HG03064 (cell line): ENCODE results near the gene SPART.
"Not testable (repeated sequence)": the region's sequence is repeated elsewhere in the genome, so short reads cannot be mapped to it uniquely, and the experiment has no call there.

Experiments
- ATAC-seq: cut with Tn5 transposase; IDR thresholded peaks from one replicate; pipeline ENCODE4 v1.9.1; 2021; ENCODE audit warnings: low read depth; ENCODE audit not compliant: unreplicated experiment

The SPART gene

DNA sequence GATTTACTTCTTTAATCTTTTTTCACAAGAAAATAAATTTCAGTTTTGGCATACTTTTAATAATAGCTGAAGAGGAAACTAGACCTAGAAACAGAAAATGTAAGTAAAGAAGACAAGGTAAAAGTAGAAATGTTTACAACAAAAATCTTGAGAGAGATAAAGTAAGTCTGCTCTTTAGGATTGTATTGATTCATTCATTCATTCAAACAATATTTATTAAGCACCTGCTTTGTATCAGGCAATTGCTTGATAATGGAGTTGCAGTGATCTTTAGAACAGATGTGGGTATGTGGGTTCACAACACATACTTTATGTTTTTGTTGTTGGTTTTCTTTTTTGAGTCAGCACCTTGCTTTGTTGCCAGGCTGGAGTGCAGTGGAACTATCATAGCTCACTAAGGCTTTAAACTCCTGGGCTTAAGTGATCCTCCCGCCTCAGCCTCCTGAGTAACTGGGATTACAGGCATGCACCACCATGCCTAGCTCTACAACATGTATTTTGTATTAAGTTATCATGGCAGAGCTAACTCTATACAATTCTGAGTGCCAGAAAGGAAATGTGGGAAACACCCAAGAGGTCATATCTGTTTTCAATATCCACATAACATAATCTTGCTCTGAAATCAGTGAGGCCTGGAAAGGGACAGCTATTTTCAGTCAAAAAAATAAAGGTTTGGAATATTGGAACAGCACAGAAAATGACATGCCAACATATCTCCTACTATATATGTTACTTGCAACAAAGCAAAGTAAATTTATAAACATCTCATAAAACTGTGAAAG lies 8.8 kb upstream of the SPART start:
- no peak for ATAC-seq

DNA sequence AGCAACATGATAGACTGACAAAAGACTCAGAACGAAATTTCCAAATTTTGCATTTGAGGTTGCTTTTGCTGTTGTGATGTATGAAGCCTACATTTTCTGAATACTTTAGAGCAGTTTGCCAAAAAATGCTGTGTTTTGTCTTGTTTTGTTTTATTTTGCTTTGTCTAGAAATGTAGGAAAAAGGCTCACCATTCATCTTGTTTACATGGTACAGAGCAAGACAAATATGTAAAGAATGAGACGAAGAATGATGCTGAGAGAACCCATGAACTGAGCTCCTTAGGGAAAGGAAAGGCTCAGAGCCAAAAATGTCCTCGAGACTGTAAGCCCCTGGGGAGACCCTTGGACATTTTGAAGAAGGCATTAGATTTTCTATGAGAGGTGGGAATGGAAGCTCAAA lies 6.8 kb upstream of the SPART start:
- no peak for ATAC-seq

DNA sequence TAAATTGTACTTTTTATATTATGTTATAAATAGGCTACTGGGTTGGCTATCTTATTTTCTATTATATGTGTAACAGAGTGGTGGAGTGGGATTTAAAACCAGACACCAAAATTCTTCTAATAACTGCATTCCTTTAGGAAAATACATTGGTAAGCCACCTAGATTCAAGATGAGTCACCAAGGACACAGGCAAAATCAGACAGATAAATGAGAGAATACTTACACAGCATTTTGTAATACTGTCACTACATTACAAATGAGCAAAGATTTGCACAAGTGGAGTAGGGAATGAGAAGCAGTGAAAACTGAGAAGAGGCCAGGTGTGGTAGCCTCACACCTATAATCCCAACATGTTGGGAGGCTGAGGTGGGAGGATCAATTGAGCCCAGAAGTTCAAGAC lies 6.2 kb upstream of the SPART start:
- no peak for ATAC-seq

DNA sequence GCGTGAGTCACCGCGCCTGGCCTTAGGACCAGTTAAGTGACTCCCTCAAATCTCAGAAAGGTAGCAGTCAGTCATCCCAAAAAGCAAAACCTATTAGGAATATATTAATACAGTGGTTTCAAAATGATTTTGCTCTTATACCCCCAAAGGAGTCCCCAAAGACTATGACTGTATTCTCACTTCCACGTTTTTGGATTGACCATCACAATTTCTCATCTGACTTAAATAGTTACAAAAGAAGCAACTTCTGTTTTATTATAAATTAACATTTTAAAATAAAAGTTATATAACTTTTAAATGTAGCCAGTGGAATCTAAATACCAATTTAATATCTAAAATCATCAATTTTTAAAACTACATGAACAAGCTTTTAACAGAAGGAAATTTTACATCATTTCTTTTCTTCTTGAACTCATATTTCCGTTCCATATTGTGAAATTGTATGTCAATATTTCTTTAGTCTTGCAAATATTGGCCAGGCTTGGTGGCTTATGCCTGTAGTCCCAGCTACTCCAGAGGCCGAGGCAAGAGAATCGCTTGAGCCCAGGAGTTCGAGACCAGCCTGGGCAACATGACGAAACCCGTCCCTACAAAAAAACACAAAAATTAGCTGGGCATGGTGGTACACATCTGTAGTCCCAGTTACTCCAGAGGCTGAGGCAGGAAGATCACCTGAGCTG lies 1.5 kb upstream of the SPART start:
- ATAC-seq = no peak

DNA sequence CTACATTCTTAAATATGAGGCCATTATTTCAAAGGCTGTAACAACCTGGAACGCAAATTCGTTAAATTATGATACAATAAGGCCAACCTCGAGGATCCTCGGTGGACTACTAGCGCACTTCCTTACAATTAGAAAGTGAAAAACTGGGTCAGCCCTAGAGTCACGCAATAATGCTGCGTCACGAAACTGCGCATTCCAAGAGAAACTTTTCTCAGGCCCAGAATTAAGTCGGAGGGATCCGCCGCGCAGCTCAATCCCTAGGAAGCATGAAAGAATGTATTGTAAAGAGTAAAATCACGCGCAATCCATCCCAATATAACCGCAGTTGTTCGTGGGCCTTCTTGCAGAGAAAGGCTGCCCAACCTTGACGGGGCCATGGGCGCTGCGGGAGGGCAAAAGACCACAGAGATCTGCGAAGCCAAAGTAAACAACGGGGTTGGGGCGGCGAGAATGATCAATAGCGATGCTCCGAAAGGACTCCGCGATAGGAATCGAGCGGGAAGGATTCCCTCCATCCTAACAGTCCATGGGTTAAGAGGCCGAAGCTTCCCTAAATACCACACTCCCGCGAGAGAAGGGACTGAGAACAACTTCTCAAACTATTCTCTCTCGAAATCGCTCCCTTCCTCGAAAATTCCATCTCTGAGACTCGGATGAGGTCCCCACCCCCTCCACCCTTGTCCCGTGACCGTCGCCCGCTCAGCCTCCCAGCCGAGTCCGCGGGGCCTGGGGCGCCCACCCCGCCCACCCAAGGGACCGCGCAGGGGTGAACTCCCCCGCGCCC lies 564 bp downstream of the SPART start:
- no peak for ATAC-seq

DNA sequence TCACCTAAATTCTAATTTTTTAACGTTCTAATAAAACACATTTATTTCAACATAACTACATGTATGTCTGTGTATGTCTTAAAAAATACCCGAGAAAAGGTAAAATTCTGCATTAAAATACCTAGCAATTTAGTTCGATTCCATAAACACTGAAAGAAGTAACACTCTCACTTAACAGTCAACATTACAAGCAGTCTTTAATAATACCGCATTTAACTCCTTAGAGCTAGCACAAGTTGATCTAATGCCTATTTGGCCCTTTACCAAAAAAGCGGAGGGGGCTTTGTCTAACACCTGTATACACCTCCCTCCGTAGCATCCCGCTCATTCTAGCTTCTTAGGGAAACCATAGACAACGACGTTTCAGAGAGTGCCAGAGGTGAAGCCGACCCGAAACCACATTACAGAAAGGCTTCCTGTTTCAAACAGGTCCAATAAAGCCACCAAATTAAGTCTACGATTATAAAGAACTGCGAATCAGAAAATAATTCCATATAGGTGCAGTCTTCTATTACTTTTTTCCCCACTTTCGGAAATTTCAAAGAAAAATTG lies 1.2 kb downstream of the SPART start:
- no peak for ATAC-seq

DNA sequence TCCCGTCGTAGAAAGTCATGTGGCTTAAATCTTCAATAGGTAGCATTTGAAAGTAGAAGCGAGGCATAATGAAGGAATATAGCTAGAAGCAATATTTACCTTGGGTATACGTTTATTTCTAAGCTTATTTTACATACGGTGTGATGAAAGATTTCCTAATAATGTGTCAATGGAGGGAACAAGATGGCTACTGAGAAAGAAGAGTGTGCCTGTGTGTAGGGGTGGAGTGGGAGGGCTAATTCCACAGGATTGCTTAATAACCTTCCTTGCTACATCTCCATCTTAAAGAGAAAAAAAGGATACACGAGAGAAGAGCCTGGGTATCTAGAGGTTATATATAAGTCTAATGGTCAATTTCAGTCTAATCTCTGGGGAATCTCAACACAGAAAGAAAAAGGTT lies 2.0 kb downstream of the SPART start:
- no peak for ATAC-seq

DNA sequence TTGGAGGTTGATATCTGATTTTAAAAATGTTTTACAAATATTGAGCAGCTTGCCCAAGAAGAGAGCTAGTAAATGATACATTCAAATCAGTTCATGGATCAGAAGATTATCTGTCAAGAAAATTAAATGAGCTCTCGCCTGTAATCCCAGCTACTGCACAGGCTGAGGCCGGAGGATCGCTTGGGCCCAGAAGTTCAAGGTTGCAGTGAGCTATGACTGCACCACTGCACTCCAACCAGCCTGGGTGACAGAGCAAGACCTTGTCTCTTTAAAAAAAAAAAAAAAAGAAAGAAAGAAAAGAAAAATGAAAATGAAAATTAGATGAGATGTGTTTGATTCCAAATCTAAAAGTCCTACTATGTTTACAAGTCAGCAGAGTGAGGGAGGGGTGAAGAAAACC lies 2.4 kb downstream of the SPART start:
- ATAC-seq = no peak

DNA sequence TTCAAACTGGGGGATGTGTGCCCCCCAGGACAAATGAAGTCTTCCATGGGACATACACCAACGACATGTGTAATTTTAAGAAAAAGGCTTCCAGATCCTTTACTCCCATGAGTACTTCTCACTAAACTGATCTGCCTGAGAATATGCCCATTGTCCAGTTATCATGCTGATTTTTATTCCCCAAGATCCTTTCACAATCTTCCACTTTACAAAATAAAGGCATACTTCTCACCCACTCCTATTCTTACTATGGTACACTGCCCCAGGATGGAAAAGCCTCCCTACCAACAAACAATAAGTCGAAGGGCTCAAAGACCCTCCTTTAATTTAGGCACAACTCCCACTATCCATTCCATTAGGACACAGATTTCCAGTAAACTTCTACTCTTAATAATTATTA lies 3.5 kb downstream of the SPART start:
- ATAC-seq = no peak

DNA sequence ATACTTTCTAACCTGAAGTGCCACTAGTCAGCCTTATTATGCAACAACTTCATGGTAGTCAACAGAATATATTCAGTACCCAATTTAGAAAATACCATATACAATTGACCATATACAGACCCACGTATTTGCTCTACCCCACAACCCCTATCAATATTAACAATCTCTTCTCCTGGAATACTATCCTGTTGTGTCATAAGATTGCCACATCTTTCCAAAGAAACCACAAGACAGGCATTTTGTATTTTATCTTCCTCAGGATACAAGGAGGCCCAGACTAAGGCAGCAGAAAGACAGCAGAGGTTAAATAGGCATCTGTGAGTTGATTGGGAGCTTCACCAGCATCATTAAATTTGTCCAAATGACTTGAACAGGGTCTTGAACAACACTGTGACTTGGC lies 4.5 kb downstream of the SPART start:
- ATAC-seq = no peak

DNA sequence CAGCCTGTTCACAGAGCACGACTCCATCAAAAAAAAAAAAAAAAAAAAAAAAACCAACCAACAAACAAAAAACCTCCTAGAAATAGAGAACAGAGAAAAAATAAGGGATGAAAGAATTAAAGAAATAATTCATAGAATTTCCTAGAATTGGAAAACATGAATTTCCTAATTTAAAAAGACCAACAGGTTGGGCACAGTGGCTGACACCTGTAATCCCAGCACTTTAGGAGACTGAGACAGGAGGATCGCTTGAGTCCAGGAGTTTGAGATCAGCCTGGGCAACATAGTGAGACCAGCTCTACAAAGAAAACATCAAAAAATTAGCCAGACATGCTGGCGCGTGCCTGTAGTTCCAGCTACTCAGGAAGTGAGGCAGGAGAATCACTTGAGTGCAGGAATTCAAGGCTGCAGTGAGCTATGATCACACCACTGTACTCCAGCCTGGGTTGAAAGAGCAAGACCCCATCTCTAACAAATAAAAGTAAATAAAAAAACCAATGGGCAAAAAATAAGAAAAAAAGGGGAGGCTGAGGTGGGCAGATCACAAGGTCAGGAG lies 6.5 kb downstream of the SPART start:
- ATAC-seq = no peak

DNA sequence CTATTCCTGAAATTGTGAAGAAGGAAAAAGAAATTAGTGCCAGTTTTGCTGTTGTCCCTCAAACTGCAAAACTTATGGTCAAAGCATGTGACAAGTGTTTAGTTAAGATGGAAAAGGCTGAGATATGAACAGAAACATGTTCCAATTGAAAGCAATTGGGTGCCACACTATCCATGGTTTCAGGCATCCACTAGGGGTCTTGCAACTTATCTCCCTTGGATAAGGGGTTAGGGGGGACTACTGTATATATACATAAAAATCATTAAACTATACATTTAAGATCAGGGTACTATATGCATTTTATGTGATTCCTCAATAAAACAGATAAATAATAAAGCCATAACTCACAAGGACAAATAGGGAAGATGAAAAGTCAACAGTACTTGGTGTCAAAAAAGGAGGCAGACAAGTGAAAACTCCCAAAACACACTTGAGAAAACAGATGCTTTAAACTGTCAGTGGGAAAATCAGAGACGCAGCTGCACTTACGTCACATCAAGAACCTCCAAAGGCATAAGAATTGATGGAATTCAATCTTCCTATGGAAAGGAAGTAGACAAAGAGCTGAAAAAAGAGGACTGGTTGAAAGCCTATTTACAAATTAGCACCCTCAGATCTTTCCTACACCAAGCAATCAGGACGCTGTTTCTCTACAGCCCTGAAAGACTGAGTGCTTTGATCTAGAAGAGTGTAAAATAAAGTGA lies 8.1 kb downstream of the SPART start:
- ATAC-seq = no peak

DNA sequence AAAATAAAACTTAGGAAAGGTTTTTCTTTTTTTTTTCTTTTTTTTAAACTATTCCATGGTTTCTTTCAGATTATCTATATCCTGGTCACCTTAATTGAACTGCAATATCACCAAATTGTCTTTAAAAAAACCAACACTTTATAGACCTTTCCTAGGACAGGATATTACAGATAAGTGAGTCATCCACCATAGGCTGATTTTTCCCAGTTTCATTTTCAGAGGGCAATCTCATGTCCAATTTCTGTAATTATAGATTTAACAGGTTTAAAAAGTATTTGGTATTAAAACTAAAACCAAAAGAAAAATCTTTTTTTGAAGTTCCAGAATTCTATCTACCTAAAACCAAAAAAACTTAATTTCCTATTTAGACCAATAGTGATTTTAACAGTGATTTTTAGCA lies 13.2 kb downstream of the SPART start:
- ATAC-seq = no peak

DNA sequence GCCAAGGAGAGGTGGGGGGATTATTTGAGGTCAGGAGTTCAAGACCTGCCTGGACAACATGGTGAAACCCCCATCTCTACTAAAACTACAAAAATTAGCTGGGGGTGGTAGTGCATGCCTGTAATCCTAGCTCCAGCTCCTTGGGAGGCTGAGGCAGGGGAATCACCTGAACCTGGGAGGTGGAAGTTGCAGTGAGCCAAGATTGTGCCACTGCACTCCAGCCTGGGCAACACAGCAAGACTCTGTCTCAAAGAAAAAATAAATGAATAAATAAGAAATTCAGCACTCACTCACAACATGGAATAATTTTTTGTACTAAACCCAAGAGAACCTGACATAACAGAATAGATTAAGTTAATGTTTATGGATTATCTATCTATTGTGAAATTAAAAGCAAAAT lies 13.9 kb downstream of the SPART start:
- ATAC-seq = not testable (repeated sequence)

DNA sequence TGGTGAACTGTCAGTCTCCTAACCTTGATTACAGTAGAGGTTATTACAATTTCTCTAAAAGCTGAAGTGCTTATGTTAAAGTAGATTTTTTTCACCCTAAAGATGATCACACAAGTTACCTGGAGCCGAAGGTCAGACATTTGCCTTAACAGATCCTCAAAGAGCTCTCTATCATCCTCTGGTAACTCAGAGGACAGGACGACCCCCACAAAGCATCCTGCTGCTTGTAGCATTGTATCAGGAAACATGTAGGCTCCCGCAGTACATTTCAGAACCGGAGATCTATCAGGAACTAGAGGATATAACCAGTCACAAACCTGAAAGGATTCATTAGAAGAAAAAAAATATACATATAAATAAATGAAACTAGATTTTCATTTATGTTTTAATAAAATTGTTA lies 14.9 kb downstream of the SPART start:
- no peak for ATAC-seq

DNA sequence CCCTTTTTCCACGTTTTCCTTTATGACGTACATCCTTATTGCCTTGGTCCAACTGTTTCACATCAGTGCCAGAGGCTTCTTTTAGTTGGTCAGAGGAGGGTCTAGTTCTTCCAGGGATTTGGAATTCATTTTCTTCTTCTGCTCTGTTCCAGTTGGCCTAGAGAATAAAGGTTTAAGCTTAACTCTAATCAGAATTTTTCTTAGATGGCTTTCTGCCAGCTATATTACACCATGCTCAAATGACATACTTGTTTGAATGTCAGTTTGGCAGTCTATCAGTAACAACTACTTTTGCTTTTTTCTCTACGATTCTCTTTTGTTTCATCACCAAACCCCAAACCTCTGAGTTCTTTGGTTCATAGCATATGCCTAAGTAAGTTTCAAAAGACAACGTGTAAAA lies 16.8 kb downstream of the SPART start:
- ATAC-seq = no peak

DNA sequence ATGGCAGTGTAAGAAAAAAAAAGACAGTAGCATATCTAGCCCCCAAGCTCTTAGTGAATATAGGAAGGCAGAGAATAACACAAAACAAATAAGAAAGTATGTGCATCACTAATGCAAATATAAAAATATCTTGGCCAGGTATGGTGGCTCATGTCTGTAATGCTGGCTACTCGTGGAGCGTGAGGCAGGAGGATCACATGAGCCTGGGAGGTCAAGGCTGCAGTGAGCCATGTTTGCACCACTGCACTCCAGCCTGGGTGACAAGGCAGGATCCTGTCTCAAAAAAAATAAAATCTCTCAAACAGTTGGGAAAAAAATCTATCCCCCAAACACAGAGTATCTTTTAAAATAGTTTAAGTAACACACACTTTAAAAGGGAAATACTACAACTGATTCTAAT lies 17.4 kb downstream of the SPART start:
- ATAC-seq = no peak

DNA sequence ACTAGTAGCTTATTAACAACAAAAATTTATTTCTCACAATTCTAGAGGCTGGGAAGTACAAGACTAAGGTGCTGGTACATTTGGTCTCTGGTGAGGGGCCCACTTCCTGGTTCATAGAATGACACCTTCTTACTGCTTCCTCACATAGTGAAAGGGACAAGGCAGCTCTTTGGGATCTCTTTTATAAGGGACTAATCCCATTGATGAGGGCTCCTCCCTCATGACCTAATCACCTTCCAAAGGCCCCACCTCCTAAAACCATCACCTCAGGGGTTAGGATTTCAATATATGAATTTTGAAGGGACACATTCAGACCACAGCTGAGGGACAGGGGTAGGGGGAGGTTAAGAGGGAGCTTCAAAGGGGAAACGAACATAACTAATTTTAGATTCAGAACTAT lies 20.3 kb downstream of the SPART start:
- ATAC-seq = no peak

DNA sequence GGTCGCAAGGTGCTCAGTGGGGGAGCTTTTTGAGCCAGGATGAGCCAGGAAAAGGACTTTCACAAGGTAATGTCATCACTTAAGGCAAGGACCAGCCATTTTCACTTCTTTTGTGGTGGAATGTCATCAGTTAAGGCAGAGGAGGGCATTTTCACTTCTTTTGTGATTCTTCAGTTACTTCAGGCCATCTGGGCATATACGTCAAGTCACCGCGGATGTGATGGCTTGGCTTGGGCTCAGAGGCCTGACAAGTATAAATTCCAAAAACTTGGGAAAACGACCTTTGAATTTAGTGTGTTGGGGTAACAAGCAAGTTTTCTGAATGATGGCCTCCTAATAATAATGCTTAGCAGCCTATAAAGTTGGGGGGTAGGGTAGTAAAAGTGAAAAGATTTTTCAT lies 21.3 kb downstream of the SPART start:
- ATAC-seq = not testable (repeated sequence)

DNA sequence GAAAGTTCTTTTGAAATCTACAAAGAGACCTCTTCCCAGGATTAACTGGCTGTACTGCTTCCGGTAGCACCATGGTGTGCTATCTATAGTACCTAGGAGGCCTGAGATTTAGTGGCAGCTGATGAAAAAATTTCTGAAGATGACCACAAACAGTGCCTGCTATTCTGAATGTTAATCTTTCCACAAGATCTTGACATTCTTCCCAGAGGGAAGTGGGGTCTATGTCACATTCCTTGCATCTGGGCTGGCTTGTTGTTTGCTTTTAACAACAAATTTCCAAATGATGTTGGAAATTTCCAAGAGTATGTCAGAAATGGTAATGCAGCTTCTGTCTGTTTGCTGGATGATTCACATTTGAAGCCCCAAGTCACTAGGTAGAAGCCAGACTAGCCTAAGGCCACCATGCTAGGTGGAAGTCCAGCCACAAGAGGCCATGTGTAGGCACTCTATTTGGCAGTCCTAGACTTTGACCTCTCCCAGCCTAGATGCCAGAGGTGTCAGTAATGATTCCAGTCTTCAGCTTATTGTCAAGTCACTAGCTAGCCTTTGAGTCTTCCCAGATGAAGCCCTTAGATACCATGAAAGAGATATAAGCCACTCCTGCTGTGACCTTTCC lies 22.1 kb downstream of the SPART start:
- no peak for ATAC-seq
